HepG2 (cell line): Measurements from ENCODE around the gene GRHL1. TPM values are rescaled to one million over a fixed set of nuclear protein-coding genes. Genes with fewer than 3 reads are reported as not detected.

Experiments used
- ATAC-seq: fragments of 200-7000 bp; cut with Tn5 transposase; 3 replicates; pipeline ENCODE4 v1.9.1; 2020; ENCODE audit warnings: mild to moderate bottlenecking, moderate library complexity
- BruUV-seq: library from RNA; stranded (reverse); fragments of 400-500 nt; replicated peaks from 2 replicates; lab custom pipeline; 2021; lab: Mats Ljungman, UMichigan
- CTCF ChIA-PET: fragments of 300-600 bp; formaldehyde crosslinking; extraction: SDS; loops from one replicate; lab custom pipeline; 2021; ENCODE audit warnings: low total read pairs, inconsistent platforms, low intra/inter-chr PET ratio; lab: Yijun Ruan, JAX
- POLR2A ChIA-PET: fragments of 350-600 bp; sonication (Branson Sonifier 250); formaldehyde crosslinking; loops from one replicate; lab custom pipeline; 2020; ENCODE audit warnings: antibody characterized with exemption, inconsistent platforms; lab: Yijun Ruan, JAX
- DNase-seq: peaks from one replicate; pipeline ENCODE4 v3.0.0-alpha.2; 2015; ENCODE audit warnings: low spot score
- FAIRE-seq: peaks from 3 replicates; lab custom pipeline; 2011; peaks lifted over from hg19 to GRCh38; lab: Jason Lieb, UNC
- H2AFZ ChIP-seq: one replicate; pipeline ENCODE4 v1.6.1; 2011; ENCODE audit warnings: low read length, inconsistent platforms
- H3K27ac ChIP-seq: fragments of 300-600 bp; 3 replicates; pipeline ENCODE4 v1.8.0; 2011; ENCODE audit warnings: mixed run types, mild to moderate bottlenecking, mixed read lengths, low read length, inconsistent platforms; ENCODE audit not compliant: insufficient read depth; ENCODE audit errors: extremely low read length
- H3K27me3 ChIP-seq, 2 experiments: fragments of 200-600 bp in 1 of 2; 2 replicates in 1 of 2; 3 replicates in 1 of 2; pipeline versions ENCODE4 v1.6.0 to v1.8.0; 2011; ENCODE audit warnings: low read length in 2 of 2, mild to moderate bottlenecking in 2 of 2, moderate library complexity in 2 of 2, inconsistent platforms in 1 of 2; ENCODE audit not compliant: insufficient read depth in 2 of 2, control insufficient read depth in 1 of 2
- H3K36me3 ChIP-seq, 2 experiments: fragments of 200-600 bp in 1 of 2; replicated peaks in 1 of 2; 2 replicates in 1 of 2; 3 replicates in 1 of 2; pipeline versions ENCODE4 v1.5.1 to v1.8.0; 2011; ENCODE audit warnings: low read length in 2 of 2, inconsistent platforms in 1 of 2; ENCODE audit not compliant: insufficient read depth in 2 of 2, control insufficient read depth in 1 of 2
- H3K4me1 ChIP-seq: 2 replicates; pipeline ENCODE4 v1.5.1; 2012; ENCODE audit warnings: low read length, inconsistent platforms; ENCODE audit not compliant: insufficient read depth
- H3K4me2 ChIP-seq: 2 replicates; pipeline ENCODE4 v1.6.0; 2011; ENCODE audit warnings: low read depth, low read length, inconsistent platforms
- H3K4me3 ChIP-seq, 3 experiments: fragments of 200-600 bp in 1 of 3; sonication (generic), shearing (Covaris generic) in 1 of 3; replicated peaks in 1 of 3; 2 replicates each; pipeline ENCODE4 v1.5.1; 2011 to 2016; ENCODE audit warnings: low read length in 3 of 3, inconsistent platforms in 2 of 3, low read depth in 2 of 3, mild to moderate bottlenecking in 2 of 3, control low read depth in 1 of 3, mixed read lengths in 1 of 3; ENCODE audit not compliant: insufficient read depth in 1 of 3
- H3K79me2 ChIP-seq: one replicate; pipeline ENCODE4 v1.6.1; 2011; ENCODE audit warnings: low read length, inconsistent platforms; ENCODE audit not compliant: insufficient read depth
- H3K9ac ChIP-seq: 2 replicates; pipeline ENCODE4 v1.6.0; 2011; ENCODE audit warnings: mild to moderate bottlenecking, low read depth, low read length, inconsistent platforms; ENCODE audit not compliant: insufficient read depth
- H3K9me3 ChIP-seq: 2 replicates; pipeline ENCODE4 v1.5.1; 2012; ENCODE audit warnings: mild to moderate bottlenecking, low read length
- H4K20me1 ChIP-seq: 2 replicates; pipeline ENCODE4 v1.6.0; 2011; ENCODE audit warnings: inconsistent platforms, mild to moderate bottlenecking, low read length, moderate library complexity; ENCODE audit not compliant: insufficient read depth
- ELF3 ChIP-seq: IDR thresholded peaks from 2 replicates; pipeline ENCODE4 v1.6.1; 2016; ENCODE audit warnings: missing genetic modification reagents, missing compliant biosample characterization
- MTA3 ChIP-seq: sonication (generic); formaldehyde crosslinking; IDR thresholded peaks from 2 replicates; pipeline ENCODE4 v1.4.0; 2020; ENCODE audit warnings: missing genetic modification reagents
- NR2F1 ChIP-seq, 2 experiments: fragments of 450-650 bp in 1 of 2; formaldehyde crosslinking in 1 of 2; IDR thresholded peaks; 2 replicates each; pipeline versions ENCODE4 v1.5.0 to v1.6.1; 2016 to 2020; ENCODE audit warnings: mild to moderate bottlenecking in 1 of 2, missing compliant biosample characterization in 1 of 2, missing genetic modification reagents in 1 of 2, moderate library complexity in 1 of 2
- PHF5A ChIP-seq: IDR thresholded peaks from one replicate; pipeline ENCODE4 v1.6.1; 2018; ENCODE audit warnings: low read depth, missing genetic modification reagents; ENCODE audit not compliant: unreplicated experiment
- POLR2A ChIP-seq, 2 experiments: IDR thresholded peaks; 2 replicates each; pipeline ENCODE4 v1.6.1; 2011; ENCODE audit warnings: low read depth in 2 of 2, low read length in 2 of 2, mild to moderate bottlenecking in 1 of 2, moderate library complexity in 1 of 2; ENCODE audit not compliant: insufficient read depth in 1 of 2
- SALL2 ChIP-seq: sonication (generic); formaldehyde crosslinking; IDR thresholded peaks from 2 replicates; pipeline ENCODE4 v1.8.1; 2023; ENCODE audit warnings: mild to moderate bottlenecking, missing genetic modification reagents, inconsistent platforms
- SAP130 ChIP-seq: IDR thresholded peaks from 2 replicates; pipeline ENCODE4 v1.6.1; 2016; ENCODE audit warnings: low read depth
- SMARCC2 ChIP-seq: fragments of 450-650 bp; IDR thresholded peaks from 2 replicates; pipeline ENCODE4 v1.6.1; 2017; ENCODE audit warnings: antibody characterized with exemption, mild to moderate bottlenecking
- TCF12 ChIP-seq, 2 experiments: fragments of 450-650 bp in 1 of 2; sonication (generic) in 1 of 2; formaldehyde crosslinking in 1 of 2; IDR thresholded peaks; 2 replicates each; pipeline versions ENCODE4 v1.6.1 to v1.8.0; 2017 to 2022; ENCODE audit warnings: antibody characterized with exemption in 1 of 2, mild to moderate bottlenecking in 1 of 2, missing genetic modification reagents in 1 of 2, moderate library complexity in 1 of 2
- ZNF205 ChIP-seq: IDR thresholded peaks from 2 replicates; pipeline ENCODE4 v1.6.1; 2018; ENCODE audit warnings: missing biosample characterization, missing genetic modification reagents
- ZNF256 ChIP-seq: sonication (generic); formaldehyde crosslinking; conservative IDR thresholded peaks from 2 replicates; pipeline ENCODE4 v1.4.0; 2020; ENCODE audit warnings: missing genetic modification reagents
- ZNF331 ChIP-seq: sonication (generic); formaldehyde crosslinking; IDR thresholded peaks from 2 replicates; pipeline ENCODE4 v1.4.0; 2020; ENCODE audit warnings: missing genetic modification reagents
- ZNF333 ChIP-seq: sonication (generic); formaldehyde crosslinking; IDR thresholded peaks from 2 replicates; pipeline ENCODE4 v1.4.0; 2020; ENCODE audit warnings: mild to moderate bottlenecking, missing genetic modification reagents, borderline replicate concordance
- ZNF350 ChIP-seq: sonication (generic); formaldehyde crosslinking; IDR thresholded peaks from 2 replicates; pipeline ENCODE4 v1.4.0; 2020; ENCODE audit warnings: mild to moderate bottlenecking, low read depth, missing genetic modification reagents, borderline replicate concordance
- ZNF569 ChIP-seq: sonication (generic); formaldehyde crosslinking; IDR thresholded peaks from 2 replicates; pipeline ENCODE4 v1.5.0; 2020; ENCODE audit warnings: mild to moderate bottlenecking, missing genetic modification reagents, moderate library complexity, borderline replicate concordance
- ZNF720 ChIP-seq: sonication (generic); formaldehyde crosslinking; IDR thresholded peaks from 2 replicates; pipeline ENCODE4 v1.4.0; 2020; ENCODE audit warnings: missing genetic modification reagents
- ZNF788 ChIP-seq: sonication (generic); formaldehyde crosslinking; IDR thresholded peaks from 2 replicates; pipeline ENCODE4 v1.5.0; 2020; ENCODE audit warnings: mild to moderate bottlenecking, missing genetic modification reagents, borderline replicate concordance
- ZSCAN25 ChIP-seq: sonication (generic); formaldehyde crosslinking; IDR thresholded peaks from 2 replicates; pipeline ENCODE4 v1.8.0; 2022; ENCODE audit warnings: mild to moderate bottlenecking, missing genetic modification reagents
- WGBS: methylation state at CpG from one replicate; pipeline ENCODE4 v1.1.6; 2017; ENCODE audit warnings: low lambda C conversion rate; 5-methylcytosine and 5-hydroxymethylcytosine counted together
- in situ Hi-C: cut with HindIII; loops from 2 replicates; pipeline ENCODE4 v1.10.0; 2017; ENCODE audit warnings: low pct_unique_long_range_greater_than_20kb; ENCODE audit not compliant: extremely low pct_ligation_motif_present
- intact Hi-C: fragments of 100-400 bp; cut with micrococcal nuclease; formaldehyde crosslinking; loops from one replicate; pipeline ENCODE4 v1.10.0; 2022; ENCODE audit not compliant: unreplicated experiment
- polyA plus RNA-seq, 8 experiments: library from polyadenylated mRNA; depleted of rRNA in 3 of 8; stranded (reverse) in 7 of 8; unstranded in 1 of 8; fragments of >200 nt; fragmentation: Illumina TruSeq in 4 of 8; extraction: Trizol in 4 of 8; gene quantifications; 2 replicates each; pipeline versions ENCODE4 v1.2.1 to v1.2.3, GENCODE V29; 2011 to 2016; ENCODE audit warnings: low read depth in 4 of 8, missing spikeins in 1 of 8, mixed read lengths in 1 of 8; ENCODE audit not compliant: insufficient read depth in 1 of 8
- total RNA-seq, 5 experiments: library from RNA; depleted of rRNA; stranded (reverse); fragments of >200 nt; fragmentation: Illumina TruSeq; extraction: Trizol; gene quantifications; 2 replicates each; pipeline ENCODE4 v1.2.3, GENCODE V29; 2016; ENCODE audit warnings: low read depth in 1 of 5
- TF ChIP-seq, protein P1 (sequence below): sonication (generic); formaldehyde crosslinking; IDR thresholded peaks from 2 replicates; pipeline ENCODE4 v1.5.1; 2020; ENCODE audit warnings: missing genetic modification reagents, mild to moderate bottlenecking, borderline replicate concordance
- TF ChIP-seq, protein P2 (sequence below): IDR thresholded peaks from 2 replicates; pipeline ENCODE4 v1.6.1; 2012; ENCODE audit warnings: low read depth, low read length, improper control_type of control experiment

GRHL1 gene
- total and polyA plus RNA-seq, 2 of the 13 experiments (the other 11 are each of a cell fraction or from before 2014, with no cell fraction given) = 9.3 to 12.0 TPM

DNA sequence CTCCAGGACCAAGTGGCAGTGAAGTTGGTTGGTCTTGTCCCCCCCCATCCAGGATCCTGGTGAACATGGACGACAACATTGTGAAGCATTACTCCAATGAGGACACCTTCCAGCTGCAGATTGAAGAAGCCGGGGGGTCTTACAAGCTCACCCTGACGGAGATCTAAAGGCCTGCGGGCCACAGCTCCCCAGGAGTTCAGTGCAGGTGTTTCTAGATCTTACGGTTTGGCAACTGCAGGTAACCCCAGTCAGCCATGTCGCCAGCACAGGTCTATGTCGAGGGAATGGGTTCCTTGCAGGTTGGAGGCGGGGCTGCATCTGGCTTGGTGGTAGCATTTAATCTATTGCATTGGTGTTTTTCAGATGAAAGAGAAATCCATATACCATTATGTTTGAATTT lies 49.0 kb downstream of the GRHL1 start:
- H3K4me2 ChIP-seq = no peak overlapping the region
- H3K9me3 ChIP-seq = no peaks in the 10 kb centered on the region
- no peaks in the 10 kb centered on the region for H3K4me1 ChIP-seq
- no peak for DNase-seq
- no peak overlapping the region for H3K9ac ChIP-seq
- no peak overlapping the region for H3K4me3 ChIP-seq
- no peak overlapping the region for H2AFZ ChIP-seq
- BruUV-seq = no TSS peak
- H3K27me3 ChIP-seq = no peaks in the 10 kb centered on the region
- TF ChIP-seq POLR2A (IDR thresholded peaks at IDR 0.05; ENCODE audit: insufficient read depth in 1 of 2, low read depth in 2 of 2, low read length in 2 of 2) (no peak), SAP130 (CRISPR knock-in tag) (no peak), MTA3 (CRISPR knock-in tag) (no peak), ZNF256 (no peak), PHF5A (no peak), ZNF205 (CRISPR knock-in tag) (no peak), TCF12 (IDR thresholded peaks at IDR 0.05) (no peak), TCF12 (CRISPR knock-in tag; IDR thresholded peaks at IDR 0.05) (no peak), ZNF788 (CRISPR knock-in tag) (no peak), ZSCAN25 (CRISPR knock-in tag) (no peak), SMARCC2 (no peak), ZNF333 (CRISPR knock-in tag) (no peak), SALL2 (CRISPR knock-in tag) (no peak), ZNF569 (no peak), ZNF720 (CRISPR knock-in tag) (no peak), ZNF350 (CRISPR knock-in tag) (no peak), ZNF331 (CRISPR knock-in tag) (no peak), ELF3 (CRISPR knock-in tag) (no peak), NR2F1 (CRISPR knock-in tag; IDR thresholded peaks at IDR 0.05) (no peak)
- TF ChIP-seq, protein P1, sequence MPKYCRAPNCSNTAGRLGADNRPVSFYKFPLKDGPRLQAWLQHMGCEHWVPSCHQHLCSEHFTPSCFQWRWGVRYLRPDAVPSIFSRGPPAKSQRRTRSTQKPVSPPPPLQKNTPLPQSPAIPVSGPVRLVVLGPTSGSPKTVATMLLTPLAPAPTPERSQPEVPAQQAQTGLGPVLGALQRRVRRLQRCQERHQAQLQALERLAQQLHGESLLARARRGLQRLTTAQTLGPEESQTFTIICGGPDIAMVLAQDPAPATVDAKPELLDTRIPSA = no peak
- TF ChIP-seq, protein P2, sequence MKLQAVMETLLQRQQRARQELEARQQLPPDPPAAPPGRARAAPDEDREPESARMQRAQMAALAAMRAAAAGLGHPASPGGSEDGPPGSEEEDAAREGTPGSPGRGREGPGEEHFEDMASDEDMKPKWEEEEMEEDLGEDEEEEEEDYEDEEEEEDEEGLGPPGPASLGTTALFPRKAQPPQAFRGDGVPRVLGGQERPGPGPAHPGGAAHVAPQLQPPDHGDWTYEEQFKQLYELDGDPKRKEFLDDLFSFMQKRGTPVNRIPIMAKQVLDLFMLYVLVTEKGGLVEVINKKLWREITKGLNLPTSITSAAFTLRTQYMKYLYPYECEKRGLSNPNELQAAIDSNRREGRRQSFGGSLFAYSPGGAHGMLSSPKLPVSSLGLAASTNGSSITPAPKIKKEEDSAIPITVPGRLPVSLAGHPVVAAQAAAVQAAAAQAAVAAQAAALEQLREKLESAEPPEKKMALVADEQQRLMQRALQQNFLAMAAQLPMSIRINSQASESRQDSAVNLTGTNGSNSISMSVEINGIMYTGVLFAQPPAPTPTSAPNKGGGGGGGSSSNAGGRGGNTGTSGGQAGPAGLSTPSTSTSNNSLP = no peak
- H3K79me2 ChIP-seq = no peaks in the 10 kb centered on the region
- ChIA-PET POLR2A (no interaction called here), CTCF (no interaction called here)
- no peaks in the 10 kb centered on the region for H4K20me1 ChIP-seq
- no peak for ATAC-seq
- in situ Hi-C loops = no loop called here
- intact Hi-C loops = no loop called here
- no peak overlapping the region for H3K27ac ChIP-seq
- FAIRE-seq = no peak
- peaks cover 12 to 47% of the 10 kb centered on the region in 2 experiments; a peak in 4 of 5 replicates for H3K36me3 ChIP-seq
- 100% methylated on average over 8 of the region's 8 CpGs for WGBS
